H1 (cell line): Measurements from ENCODE around the gene LRRC8D. TPM values are rescaled to one million over a fixed set of nuclear protein-coding genes. Genes with fewer than 3 reads are reported as not detected.

Experiments used
- JUN ChIP-seq: IDR thresholded peaks from 2 replicates; pipeline ENCODE4 v1.6.1; 2011; ENCODE audit warnings: low read depth, mild to moderate bottlenecking, improper control_type of control experiment, low read length
- KDM5A ChIP-seq: fragments of 200-600 bp; IDR thresholded peaks from 2 replicates; pipeline ENCODE4 v1.7.1; 2012; ENCODE audit warnings: mild to moderate bottlenecking, low read length, inconsistent platforms, mixed read lengths
- MAX ChIP-seq: IDR thresholded peaks from 2 replicates; pipeline ENCODE4 v1.6.1; 2012; ENCODE audit warnings: inconsistent platforms
- RFX5 ChIP-seq: IDR thresholded peaks from 2 replicates; pipeline ENCODE4 v1.6.1; 2011; ENCODE audit warnings: low read depth, low read length, improper control_type of control experiment, borderline replicate concordance
- polyA plus RNA-seq, 7 experiments: library from polyadenylated mRNA; depleted of rRNA in 3 of 7; stranded (reverse) in 5 of 7; unstranded in 2 of 7; fragments of >200 nt in 5 of 7; fragments of 200-250 nt in 2 of 7; gene quantifications; 1 replicate in 5 of 7; 2 replicates in 1 of 7; 4 replicates in 1 of 7; pipeline versions ENCODE4 v1.2.1 to v1.2.3, GENCODE V29; 2011 to 2013; ENCODE audit warnings: missing spikeins in 2 of 7, mixed read lengths in 2 of 7
- total RNA-seq: library from RNA; stranded (reverse); fragmentation: NEBNext Ultra II Directional; extraction: Animal tissue kit (Norgen Biotek cat#: 25700); gene quantifications from 2 replicates; pipeline ENCODE4 v1.2.1, GENCODE V29; 2021

LRRC8D gene
- total and polyA plus RNA-seq, 2 of the 8 experiments (the other 6 are each of a cell fraction or from before 2014, with no cell fraction given), result 42.0 to 58.5 TPM

- TF ChIP-seq MAX (no peak), KDM5A (no peak), JUN (no peak), RFX5 (no peak)
Measured at GRCh38 chr1:89871768-89872473, 51.1 kb downstream of the LRRC8D start (continued).
